ENCODE measurements around the gene FABP3. TPM values are rescaled to one million over a fixed set of nuclear protein-coding genes. Genes with fewer than 3 reads are reported as not detected.

The FABP3 gene
- total RNA-seq, 4 donors from 2014 or later: 886 to 2,424 (median 1,240) TPM

DNA sequence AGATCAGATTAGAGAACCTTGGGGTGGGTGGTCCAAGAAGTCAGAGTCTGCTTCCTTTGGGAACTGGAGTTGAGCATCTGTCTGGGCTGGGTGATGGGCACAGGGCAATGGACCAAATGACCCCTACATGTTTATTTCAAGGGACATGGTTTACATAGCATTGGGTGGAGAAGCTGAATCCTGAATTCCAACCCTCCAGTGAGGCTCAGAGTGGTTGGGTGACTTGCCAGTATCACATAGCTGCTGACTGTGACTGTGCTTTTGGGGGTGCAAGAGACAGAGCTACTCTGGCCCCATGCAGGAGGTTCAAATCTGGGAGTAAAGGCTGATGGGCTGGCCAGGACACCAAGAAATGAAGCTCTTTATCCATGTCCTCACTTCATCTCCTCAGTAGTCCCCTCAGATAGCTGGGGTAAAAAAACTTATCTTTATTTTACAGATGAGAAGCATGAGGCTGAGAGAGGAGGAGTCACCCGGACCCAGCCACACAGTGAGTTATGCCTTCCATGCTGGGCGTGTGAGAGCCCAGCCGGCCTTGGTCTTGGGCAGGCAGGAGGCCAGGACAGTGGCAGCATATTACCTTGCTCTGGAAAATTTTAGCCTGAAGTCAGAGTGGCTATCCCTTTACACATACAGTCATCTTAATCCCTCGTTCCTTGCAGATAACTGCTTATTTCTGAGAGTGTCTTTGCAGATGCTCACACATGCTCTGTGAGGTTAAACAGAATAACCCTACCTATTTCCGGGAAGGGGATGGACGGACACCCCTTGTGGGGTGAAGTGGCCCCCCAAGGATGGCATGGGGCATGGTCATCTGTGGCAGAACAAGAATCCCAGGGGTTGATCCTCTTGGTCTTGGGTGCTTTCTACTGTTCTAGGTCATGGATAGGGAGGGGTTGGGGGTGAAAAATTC is 37.3 kb upstream of the FABP3 start:
- intact Hi-C loops (cut with DNase I; ENCODE audit: low total_unique reads) (no loop called here), in situ Hi-C loops (cut with MboI; ENCODE audit: low sequenced_read_pairs in 4 of 4) (no loop called here)
- Histone ChIP-seq H3K27ac (no peak overlapping the region), H3K36me3 (no peaks in the 10 kb centered on the region), H3K27me3 (no peaks in the 10 kb centered on the region), H3K4me1 (peaks cover 0 to 5% of the 10 kb centered on the region in 2 donors), H3K4me3 (no peak overlapping the region), H3K9me3 (no peaks in the 10 kb centered on the region)
- ATAC-seq: no peak
- no peak for TF ChIP-seq POLR2A (IDR thresholded peaks at IDR 0.05)
- TF ChIP-seq, protein P1, sequence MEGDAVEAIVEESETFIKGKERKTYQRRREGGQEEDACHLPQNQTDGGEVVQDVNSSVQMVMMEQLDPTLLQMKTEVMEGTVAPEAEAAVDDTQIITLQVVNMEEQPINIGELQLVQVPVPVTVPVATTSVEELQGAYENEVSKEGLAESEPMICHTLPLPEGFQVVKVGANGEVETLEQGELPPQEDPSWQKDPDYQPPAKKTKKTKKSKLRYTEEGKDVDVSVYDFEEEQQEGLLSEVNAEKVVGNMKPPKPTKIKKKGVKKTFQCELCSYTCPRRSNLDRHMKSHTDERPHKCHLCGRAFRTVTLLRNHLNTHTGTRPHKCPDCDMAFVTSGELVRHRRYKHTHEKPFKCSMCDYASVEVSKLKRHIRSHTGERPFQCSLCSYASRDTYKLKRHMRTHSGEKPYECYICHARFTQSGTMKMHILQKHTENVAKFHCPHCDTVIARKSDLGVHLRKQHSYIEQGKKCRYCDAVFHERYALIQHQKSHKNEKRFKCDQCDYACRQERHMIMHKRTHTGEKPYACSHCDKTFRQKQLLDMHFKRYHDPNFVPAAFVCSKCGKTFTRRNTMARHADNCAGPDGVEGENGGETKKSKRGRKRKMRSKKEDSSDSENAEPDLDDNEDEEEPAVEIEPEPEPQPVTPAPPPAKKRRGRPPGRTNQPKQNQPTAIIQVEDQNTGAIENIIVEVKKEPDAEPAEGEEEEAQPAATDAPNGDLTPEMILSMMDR (IDR thresholded peaks at IDR 0.05 in 4 of 5, conservative IDR thresholded peaks at IDR 0.05 in 1 of 5): no peak
- no peak for DNase-seq

DNA sequence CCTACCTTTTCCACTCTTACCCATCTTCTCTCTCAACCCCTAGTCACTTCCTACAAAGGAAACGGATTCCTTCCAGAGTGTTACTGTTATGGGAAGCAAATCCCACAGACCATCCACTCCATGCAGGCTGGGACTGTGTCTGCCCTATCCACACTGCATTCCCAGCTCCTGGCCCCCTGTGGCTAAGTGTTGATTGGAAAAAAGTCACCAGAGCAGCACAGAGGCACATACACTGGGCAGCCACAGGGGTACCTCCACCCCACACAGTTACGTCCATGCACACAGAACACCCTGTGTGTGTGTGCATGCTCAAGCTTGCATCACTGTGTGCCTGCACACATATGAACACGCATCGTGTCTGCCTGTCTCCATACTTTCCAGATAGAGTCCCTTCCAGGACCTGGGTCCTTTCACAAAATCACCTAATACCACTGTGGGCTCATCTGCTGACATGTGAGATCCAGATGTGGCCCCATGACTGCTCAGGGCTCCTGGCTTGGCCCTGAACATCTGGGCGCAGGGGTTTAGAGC is 36.0 kb upstream of the FABP3 start:
- intact Hi-C loops (cut with DNase I; ENCODE audit: low total_unique reads) (no loop called here), in situ Hi-C loops (cut with MboI; ENCODE audit: low sequenced_read_pairs in 4 of 4) (no loop called here)
- no peak for ATAC-seq
- Histone ChIP-seq H3K4me1 (peaks cover 0 to 5% of the 10 kb centered on the region in 2 donors), H3K9me3 (no peaks in the 10 kb centered on the region), H3K4me3 (no peak overlapping the region), H3K36me3 (no peaks in the 10 kb centered on the region), H3K27me3 (no peaks in the 10 kb centered on the region), H3K27ac (no peak overlapping the region)
- no peak for DNase-seq
- TF ChIP-seq, protein P1 (IDR thresholded peaks at IDR 0.05 in 4 of 5, conservative IDR thresholded peaks at IDR 0.05 in 1 of 5): no peak
- no peak for TF ChIP-seq POLR2A (IDR thresholded peaks at IDR 0.05)

DNA sequence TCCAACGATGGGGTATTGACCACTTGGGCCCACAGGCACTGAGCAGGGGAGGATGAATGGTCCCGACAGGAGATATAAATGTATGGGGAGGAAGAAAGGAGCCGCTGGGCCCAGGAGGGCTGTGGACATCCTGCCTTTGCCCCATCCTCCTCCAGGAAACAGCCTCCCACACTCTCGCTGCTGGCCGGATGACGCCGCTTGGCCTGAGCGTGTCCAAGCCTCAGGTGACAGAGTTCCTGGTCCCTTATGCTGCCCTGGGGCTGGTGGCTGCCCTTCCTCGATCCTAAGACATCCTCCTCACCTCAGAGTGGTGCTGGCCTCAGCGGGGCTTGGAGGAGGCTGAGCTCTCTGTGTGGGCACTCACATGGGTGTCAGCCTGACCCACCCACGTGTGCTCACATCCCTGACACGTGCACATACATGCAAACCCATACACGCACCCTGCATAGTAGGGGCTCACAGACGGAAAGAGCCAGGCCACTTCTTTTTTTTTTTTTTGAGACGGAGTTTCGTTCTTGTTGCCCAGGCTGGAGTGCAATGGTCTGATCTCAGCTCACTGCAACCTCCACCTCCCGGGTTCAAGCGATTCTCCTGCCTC is 34.3 kb upstream of the FABP3 start:
- no peaks in the 10 kb centered on the region for H3K4me1 ChIP-seq
- no peak overlapping the region for H3K4me3 ChIP-seq
- no peaks in the 10 kb centered on the region for H3K36me3 ChIP-seq
- no peaks in the 10 kb centered on the region for H3K27me3 ChIP-seq
- no peak overlapping the region for H3K27ac ChIP-seq
- no peak for ATAC-seq
- DNase-seq: no peak
- intact Hi-C loops (cut with DNase I; ENCODE audit: low total_unique reads): no loop called here
- no peak for TF ChIP-seq POLR2A (IDR thresholded peaks at IDR 0.05)
- TF ChIP-seq, protein P1 (IDR thresholded peaks at IDR 0.05 in 4 of 5, conservative IDR thresholded peaks at IDR 0.05 in 1 of 5): no peak
- in situ Hi-C loops (cut with MboI; ENCODE audit: low sequenced_read_pairs in 4 of 4): no loop called here
- no peaks in the 10 kb centered on the region for H3K9me3 ChIP-seq

DNA sequence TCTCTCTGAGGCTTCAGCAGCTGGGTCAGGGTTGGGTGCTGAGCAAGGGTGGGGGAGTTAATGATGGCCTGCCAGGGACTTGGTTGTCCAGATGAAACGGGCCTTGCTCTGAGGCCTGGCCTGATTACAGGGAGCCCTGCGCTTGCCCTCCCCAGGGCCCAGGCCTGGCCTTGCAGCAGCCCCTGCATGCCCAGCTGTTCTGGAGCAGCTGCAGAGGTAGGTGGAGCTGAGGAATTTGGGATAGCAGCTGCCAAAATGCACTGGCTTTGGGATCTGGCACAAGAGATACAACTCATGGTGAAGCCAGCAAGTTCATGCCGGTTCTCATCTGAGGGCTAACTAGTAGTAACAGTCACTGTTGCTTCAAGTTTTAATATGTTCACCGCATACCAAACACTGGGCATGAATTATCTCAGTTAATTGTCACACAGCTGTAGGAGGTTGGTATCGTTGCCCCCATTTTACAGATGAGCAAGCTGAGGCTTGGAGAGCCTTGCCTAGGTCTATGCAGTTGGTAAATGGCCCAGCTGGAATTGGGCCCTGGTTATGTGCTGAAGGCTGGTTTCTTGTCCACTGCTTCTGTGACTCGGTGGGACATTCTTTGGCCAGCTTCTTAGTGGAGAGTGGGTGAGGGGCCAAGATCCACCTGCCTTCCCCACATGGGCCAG is 32.8 kb upstream of the FABP3 start:
- DNase-seq (no peak), ATAC-seq (peak in 1 of 2 donors; percentile 19)
- no peaks in the 10 kb centered on the region for H3K27me3 ChIP-seq
- H3K9me3 ChIP-seq: no peaks in the 10 kb centered on the region
- no peak overlapping the region for H3K4me3 ChIP-seq
- in situ Hi-C loops (cut with MboI; ENCODE audit: low sequenced_read_pairs in 4 of 4) (no loop called here), intact Hi-C loops (cut with DNase I; ENCODE audit: low total_unique reads) (no loop called here)
- TF ChIP-seq, protein P1 (IDR thresholded peaks at IDR 0.05 in 4 of 5, conservative IDR thresholded peaks at IDR 0.05 in 1 of 5): no peak
- no peak for TF ChIP-seq POLR2A (IDR thresholded peaks at IDR 0.05)
- H3K36me3 ChIP-seq: no peaks in the 10 kb centered on the region
- no peaks in the 10 kb centered on the region for H3K4me1 ChIP-seq
- H3K27ac ChIP-seq: no peak overlapping the region
